ENCODE data around the gene TRIP11. TPM values are rescaled to one million over a fixed set of nuclear protein-coding genes. Genes with fewer than 3 reads are reported as not detected.

Gene TRIP11
- total and polyA plus RNA-seq, 2 of the 13 experiments (the other 11 are each of a cell fraction or from before 2014, with no cell fraction given), result 10.9 to 32.8 TPM

DNA sequence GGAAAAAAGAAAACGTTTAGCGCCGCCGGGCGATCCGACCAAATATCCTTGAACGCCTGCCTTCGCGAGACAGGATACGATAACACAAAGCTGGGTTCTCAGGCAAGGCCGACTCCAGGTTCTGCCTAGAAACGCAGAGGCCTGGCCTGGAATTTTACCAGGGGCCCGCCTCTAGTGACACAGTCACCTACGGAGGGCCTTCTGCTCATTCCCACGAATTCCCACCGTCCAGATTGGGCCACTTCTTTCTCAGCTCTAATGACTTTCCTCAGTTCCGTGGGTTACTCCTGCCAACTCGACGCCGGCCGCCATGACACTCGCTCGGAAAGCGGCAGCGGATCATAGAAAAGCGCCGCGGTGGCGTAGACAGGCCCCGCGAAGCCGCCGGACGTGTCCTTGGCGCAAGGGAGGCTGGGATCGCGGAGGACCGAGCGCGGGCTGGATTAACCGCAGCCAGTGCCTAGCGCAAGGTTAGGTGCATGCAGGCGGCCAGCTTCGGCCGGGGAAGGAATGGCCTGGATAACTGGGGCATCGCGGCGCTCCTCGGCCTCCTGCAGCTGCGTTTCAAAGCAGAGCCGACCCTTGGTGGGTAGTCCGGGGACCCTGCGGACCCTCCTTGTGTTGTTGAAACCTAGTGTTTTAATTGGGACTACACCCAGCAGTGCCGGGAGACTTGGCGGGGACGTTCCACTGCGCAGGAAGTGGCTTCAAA, at the start of gene TRIP11 (continued):
- TF ChIP-seq STAT6 (CRISPR knock-in tag; IDR thresholded peaks at IDR 0.05; ENCODE audit: borderline replicate concordance), result 0 out of 2 replicates have a peak, but pooled peaks have one; percentile 58
- TF ChIP-seq ZNF337 (CRISPR knock-in tag; IDR thresholded peaks at IDR 0.05; ENCODE audit: borderline replicate concordance, low read depth), result no peak
- peak; percentile 41 for TF ChIP-seq SKI (IDR thresholded peaks at IDR 0.05; ENCODE audit: partially characterized antibody)
- no peak for TF ChIP-seq ZNF660 (CRISPR knock-in tag; IDR thresholded peaks at IDR 0.05; ENCODE audit: borderline replicate concordance, low read depth)
- no peak for TF ChIP-seq REXO4 (CRISPR knock-in tag; IDR thresholded peaks at IDR 0.05; ENCODE audit: borderline replicate concordance)
- peak; percentile 51; the same call in 1 of the 2 replicates for TF ChIP-seq CSRNP1 (CRISPR knock-in tag; IDR thresholded peaks at IDR 0.05)
- no peak for TF ChIP-seq FLYWCH1 (CRISPR knock-in tag; IDR thresholded peaks at IDR 0.05)
- TF ChIP-seq REPIN1 (CRISPR knock-in tag; IDR thresholded peaks at IDR 0.05; ENCODE audit: borderline replicate concordance, low read depth), result peak; percentile 78; the same call in 1 of the 2 replicates
- TF ChIP-seq, protein P1, sequence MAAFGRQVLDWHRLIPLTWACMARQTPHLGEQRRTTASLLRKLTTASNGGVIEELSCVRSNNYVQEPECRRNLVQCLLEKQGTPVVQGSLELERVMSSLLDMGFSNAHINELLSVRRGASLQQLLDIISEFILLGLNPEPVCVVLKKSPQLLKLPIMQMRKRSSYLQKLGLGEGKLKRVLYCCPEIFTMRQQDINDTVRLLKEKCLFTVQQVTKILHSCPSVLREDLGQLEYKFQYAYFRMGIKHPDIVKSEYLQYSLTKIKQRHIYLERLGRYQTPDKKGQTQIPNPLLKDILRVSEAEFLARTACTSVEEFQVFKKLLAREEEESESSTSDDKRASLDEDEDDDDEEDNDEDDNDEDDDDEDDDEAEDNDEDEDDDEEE (CRISPR knock-in tag; IDR thresholded peaks at IDR 0.05), result no peak
- peak; percentile 78 for TF ChIP-seq ZFP36L1 (CRISPR knock-in tag; IDR thresholded peaks at IDR 0.05)
- no peak for TF ChIP-seq RBM22 (optimal IDR thresholded peaks at IDR 0.05; ENCODE audit: low read length)
- TF ChIP-seq REL (CRISPR knock-in tag; conservative IDR thresholded peaks at IDR 0.05), result no peak
- 0 out of 2 replicates have a peak, but pooled peaks have one; percentile 63 for TF ChIP-seq SIN3A (IDR thresholded peaks at IDR 0.05; ENCODE audit: borderline replicate concordance, low read depth, low read length)
- TF ChIP-seq, protein P2, sequence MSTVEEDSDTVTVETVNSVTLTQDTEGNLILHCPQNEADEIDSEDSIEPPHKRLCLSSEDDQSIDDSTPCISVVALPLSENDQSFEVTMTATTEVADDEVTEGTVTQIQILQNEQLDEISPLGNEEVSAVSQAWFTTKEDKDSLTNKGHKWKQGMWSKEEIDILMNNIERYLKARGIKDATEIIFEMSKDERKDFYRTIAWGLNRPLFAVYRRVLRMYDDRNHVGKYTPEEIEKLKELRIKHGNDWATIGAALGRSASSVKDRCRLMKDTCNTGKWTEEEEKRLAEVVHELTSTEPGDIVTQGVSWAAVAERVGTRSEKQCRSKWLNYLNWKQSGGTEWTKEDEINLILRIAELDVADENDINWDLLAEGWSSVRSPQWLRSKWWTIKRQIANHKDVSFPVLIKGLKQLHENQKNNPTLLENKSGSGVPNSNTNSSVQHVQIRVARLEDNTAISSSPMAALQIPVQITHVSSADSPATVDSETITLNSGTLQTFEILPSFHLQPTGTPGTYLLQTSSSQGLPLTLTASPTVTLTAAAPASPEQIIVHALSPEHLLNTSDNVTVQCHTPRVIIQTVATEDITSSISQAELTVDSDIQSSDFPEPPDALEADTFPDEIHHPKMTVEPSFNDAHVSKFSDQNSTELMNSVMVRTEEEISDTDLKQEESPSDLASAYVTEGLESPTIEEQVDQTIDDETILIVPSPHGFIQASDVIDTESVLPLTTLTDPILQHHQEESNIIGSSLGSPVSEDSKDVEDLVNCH (CRISPR knock-in tag; IDR thresholded peaks at IDR 0.05), result 0 out of 2 replicates have a peak, but pooled peaks have one; percentile 81
- TF ChIP-seq ZKSCAN8 (CRISPR knock-in tag; IDR thresholded peaks at IDR 0.05; ENCODE audit: borderline replicate concordance), result peak; percentile 64; the same call in 1 of the 2 replicates
- no peak for TF ChIP-seq PAF1 (CRISPR knock-in tag; IDR thresholded peaks at IDR 0.05)
- TF ChIP-seq MAFK (conservative IDR thresholded peaks at IDR 0.05 in 1 of 2, IDR thresholded peaks at IDR 0.05 in 1 of 2; ENCODE audit: low read length in 2 of 2), result no peak
- TF ChIP-seq ZNF451 (CRISPR knock-in tag; IDR thresholded peaks at IDR 0.05), result 0 out of 2 replicates have a peak, but pooled peaks have one; percentile 55
- TF ChIP-seq AGO2 (optimal IDR thresholded peaks at IDR 0.05; ENCODE audit: low read depth, low read length), result peak; percentile 79

Data from HepG2 (cell line).